ENCODE data around the gene AGRP.

The AGRP gene

GRCh38 chr16:67460961-67461360 lies 22.4 kb downstream of the AGRP start:
- no peak for TF ChIP-seq CTCF (conservative IDR thresholded peaks at IDR 0.05; ENCODE audit: low read length)
- no peak for DNase-seq (ENCODE audit: low read depth)

GRCh38 chr16:67460168-67460567 lies 23.2 kb downstream of the AGRP start:
- H3K4me3 ChIP-seq (ENCODE audit: low read length) = no peak overlapping the region
- TF ChIP-seq CTCF (conservative IDR thresholded peaks at IDR 0.05; ENCODE audit: low read length) = no peak
- DNase-seq (ENCODE audit: low read depth) = no peak

More at GRCh38 chr16:67460961-67461360, 22.4 kb downstream of the AGRP start:
- H3K4me3 ChIP-seq (ENCODE audit: low read length) = no peak overlapping the region

GRCh38 chr16:67459861-67460150 lies 23.5 kb downstream of the AGRP start:
- no peak overlapping the region for H3K4me3 ChIP-seq (ENCODE audit: low read length)
- DNase-seq (ENCODE audit: low read depth) = no peak
- TF ChIP-seq CTCF (conservative IDR thresholded peaks at IDR 0.05; ENCODE audit: low read length) = no peak

GRCh38 chr16:67459066-67459860 lies 24.1 kb downstream of the AGRP start:
- no peak for DNase-seq (ENCODE audit: low read depth)
- no peak for TF ChIP-seq CTCF (conservative IDR thresholded peaks at IDR 0.05; ENCODE audit: low read length)
- H3K4me3 ChIP-seq (ENCODE audit: low read length) = no peak overlapping the region

- H3K4me3 ChIP-seq (ENCODE audit: low read length) = no peak overlapping the region
- DNase-seq (ENCODE audit: low read depth) = no peak
- no peak for TF ChIP-seq CTCF (conservative IDR thresholded peaks at IDR 0.05; ENCODE audit: low read length)
These were observed 25.2 kb downstream of the AGRP start for GRCh38 chr16:67458121-67458641.

- TF ChIP-seq CTCF (conservative IDR thresholded peaks at IDR 0.05; ENCODE audit: low read length) = no peak
- no peak overlapping the region for H3K4me3 ChIP-seq (ENCODE audit: low read length)
- no peak for DNase-seq (ENCODE audit: low read depth)
These were observed 25.7 kb downstream of the AGRP start for GRCh38 chr16:67457611-67458010.

GRCh38 chr16:67456391-67457081 lies 26.8 kb downstream of the AGRP start:
- no peak overlapping the region for H3K4me3 ChIP-seq (ENCODE audit: low read length)
- DNase-seq (ENCODE audit: low read depth) = peak; percentile 78
- peak; percentile 71 for TF ChIP-seq CTCF (conservative IDR thresholded peaks at IDR 0.05; ENCODE audit: low read length)
